Measurements from ENCODE around the gene TMEM204.

TMEM204 gene

DNA sequence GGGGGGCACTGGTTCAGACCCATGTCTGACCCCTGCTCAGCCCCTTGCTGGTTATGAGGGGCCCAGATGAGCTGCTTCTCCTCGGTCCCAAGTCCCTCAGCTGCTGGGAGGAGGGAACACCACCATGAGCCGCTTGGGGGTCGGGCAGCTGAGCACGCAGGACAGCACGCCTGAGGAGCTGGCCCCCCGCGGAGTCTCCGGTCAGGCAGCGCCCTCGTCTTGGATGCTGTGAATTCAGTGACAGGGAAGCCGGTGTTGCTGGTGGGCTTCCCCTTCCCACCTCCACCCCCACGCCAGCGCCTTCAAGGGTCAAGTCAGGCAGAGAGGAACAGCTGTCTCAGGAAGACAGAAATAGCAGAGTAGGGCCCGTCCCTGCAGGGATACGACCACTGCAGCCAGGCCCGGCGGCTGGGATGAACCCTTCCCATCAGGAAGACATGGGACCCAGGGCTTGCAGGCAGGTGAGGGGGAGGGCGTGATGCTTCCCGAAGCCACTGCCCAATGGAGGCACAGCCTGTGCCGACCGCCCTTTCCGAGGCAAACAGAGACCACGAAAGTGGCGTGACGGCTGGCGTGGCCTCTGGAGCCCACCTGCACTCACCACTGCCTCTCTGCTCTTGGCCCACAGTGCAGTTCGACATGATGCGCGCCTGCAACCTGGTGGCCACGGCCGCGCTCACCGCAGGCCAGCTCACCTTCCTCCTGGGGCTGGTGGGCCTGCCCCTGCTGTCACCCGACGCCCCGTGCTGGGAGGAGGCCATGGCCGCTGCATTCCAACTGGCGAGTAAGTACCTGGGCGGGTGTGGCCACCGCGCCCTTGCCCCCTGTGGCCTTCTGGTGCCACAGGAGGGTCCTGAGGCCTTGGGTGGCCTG is 8.1 kb downstream of the TMEM204 start:
- H3K27ac ChIP-seq = no peak overlapping the region
- TF ChIP-seq ZFX (IDR thresholded peaks at IDR 0.05; ENCODE audit: borderline replicate concordance) (no peak), CTCF (IDR thresholded peaks at IDR 0.05) (no peak)

- TF ChIP-seq ZFX (IDR thresholded peaks at IDR 0.05; ENCODE audit: borderline replicate concordance) (no peak), CTCF (IDR thresholded peaks at IDR 0.05) (no peak)
These were observed 8.7 kb downstream of the TMEM204 start for GRCh38 chr16:1542166-1542500.

DNA sequence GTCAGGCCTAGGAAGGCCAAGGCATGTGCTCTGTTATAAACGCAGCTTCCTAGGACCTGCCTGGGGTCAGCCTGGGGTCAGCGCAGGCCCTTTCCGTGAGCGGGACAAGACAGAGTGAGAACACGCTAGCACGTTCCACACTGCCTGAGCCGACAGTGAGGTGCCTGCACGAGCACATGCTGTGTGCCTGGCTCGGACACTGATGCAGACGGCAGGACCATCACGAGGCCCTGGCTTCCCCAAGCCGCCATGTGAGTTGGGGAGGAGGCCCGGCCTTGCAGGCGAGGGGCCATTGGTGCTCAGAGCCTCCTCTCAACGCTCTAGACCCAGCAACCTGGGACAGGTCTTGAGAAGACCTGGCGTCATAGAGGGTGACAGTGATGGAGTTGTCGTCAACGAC is 9.1 kb downstream of the TMEM204 start:
- TF ChIP-seq ZFX (IDR thresholded peaks at IDR 0.05; ENCODE audit: borderline replicate concordance) = no peak
- no peak overlapping the region for H3K27ac ChIP-seq

More at GRCh38 chr16:1542166-1542500, 8.7 kb downstream of the TMEM204 start:
- H3K27ac ChIP-seq = no peak overlapping the region

DNA sequence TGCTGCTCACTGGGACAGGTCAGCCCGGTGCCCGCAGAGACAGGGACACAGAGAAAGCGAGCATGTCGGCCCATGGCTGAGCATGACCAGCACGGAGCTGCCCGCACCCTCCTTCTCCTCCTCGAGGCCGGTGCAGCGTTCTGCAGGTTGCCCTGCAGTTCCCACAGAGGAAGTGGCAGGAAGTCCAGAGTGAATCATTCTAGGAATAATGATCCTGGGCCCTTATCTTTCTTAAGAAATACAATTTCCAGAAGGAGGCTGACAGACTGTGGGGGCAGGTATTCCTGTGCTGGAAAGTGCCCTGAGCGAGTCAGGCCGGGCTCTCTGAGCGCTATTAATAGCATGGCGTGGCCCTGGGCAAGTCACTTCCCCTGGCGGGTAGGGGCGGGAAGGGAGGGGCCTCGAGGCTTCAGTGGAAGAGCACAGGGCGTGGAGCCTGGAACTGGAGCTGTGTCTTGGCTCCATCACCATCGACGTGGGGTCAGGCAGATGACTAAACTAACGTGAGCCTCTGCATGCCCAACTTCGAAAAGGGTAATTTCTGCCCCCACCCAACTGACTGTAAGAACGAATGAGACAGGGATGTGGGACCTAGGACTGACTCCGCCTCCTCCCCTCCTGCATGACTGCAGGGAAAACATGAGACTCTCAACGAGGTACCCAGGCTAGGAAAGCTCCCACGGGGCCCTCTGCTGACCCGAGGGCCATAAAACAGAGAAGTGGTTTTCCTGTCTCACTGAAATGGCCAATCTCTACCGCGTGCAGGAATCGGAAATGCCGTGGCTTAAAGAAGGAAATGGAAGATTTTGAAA is 9.8 kb downstream of the TMEM204 start:
- H3K27ac ChIP-seq = no peak overlapping the region
- no peak for TF ChIP-seq ZFX (IDR thresholded peaks at IDR 0.05; ENCODE audit: borderline replicate concordance)
- no peak for TF ChIP-seq CTCF (IDR thresholded peaks at IDR 0.05)

DNA sequence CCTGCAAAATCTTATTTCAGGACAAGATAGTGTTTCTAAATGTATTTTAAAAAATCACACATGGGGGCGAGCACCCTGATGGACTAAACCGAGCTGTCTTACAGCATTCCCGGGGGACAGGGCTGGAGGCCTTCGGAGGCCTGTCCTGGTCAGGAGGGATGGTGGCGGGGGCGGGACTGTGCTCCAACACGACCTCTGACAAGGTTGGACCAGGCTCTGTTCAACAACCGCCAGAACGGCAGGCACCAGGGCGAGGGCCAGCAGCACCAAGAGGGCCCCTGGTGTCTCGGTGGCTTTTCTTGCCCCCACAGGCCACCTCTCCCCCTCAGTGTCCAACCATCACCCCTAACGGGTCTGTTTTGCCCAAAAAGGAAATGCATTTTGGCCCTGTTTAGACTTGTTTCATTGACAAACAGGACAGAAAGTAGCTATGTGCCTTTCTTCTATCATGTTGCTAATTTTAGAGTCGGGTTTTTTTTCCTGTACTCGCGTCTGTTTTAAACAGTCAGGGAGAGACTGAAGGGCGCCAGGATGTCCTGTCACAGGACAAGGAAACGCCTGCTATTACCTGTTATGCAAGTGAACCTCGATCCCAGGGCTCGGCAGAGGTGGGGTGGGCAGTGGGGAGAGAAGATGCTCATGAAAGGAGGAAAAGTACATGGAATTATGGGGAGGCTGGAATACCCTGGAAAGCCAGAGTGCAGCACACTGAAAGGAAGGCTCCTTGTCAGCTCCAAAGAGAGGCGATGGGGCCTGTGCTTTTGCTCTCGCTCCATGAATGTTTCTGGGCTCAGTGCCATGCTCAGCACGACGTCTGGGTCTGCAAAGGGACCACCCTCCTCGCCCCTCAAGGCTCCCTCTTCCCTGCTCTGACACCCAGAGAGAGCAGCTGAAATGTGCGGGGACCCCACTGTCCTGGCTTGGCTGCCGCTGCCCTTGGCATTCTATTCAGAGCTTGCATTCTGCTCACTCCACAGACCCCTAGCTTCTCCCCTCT is 11.9 kb downstream of the TMEM204 start:
- TF ChIP-seq CTCF (IDR thresholded peaks at IDR 0.05) = no peak
- no peak for TF ChIP-seq ZFX (IDR thresholded peaks at IDR 0.05; ENCODE audit: borderline replicate concordance)
- no peak overlapping the region for H3K27ac ChIP-seq

GRCh38 chr16:1546430-1546829 is 13.0 kb downstream of the TMEM204 start:
- TF ChIP-seq CTCF (IDR thresholded peaks at IDR 0.05) (no peak), ZFX (IDR thresholded peaks at IDR 0.05; ENCODE audit: borderline replicate concordance) (no peak)
- H3K27ac ChIP-seq = no peak overlapping the region

DNA sequence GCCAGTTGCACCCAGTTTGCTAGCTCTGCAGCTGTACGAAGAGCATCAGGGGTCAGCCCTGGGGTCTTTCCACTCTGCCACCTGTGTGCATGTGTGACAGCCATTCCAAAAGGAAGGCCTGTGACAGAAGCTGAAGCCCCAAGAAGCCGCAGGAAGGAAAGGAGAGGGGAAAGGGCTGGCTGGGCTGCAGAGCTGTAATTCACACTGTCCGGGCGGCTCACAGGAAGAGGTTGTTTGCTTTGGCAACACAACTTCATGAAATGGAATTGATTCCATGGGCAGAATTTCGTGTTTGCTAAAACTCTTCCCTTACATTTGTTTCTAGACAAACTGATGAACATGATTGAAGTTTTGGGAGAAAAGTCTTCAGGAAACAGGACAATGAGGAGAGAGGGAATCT is 14.8 kb downstream of the TMEM204 start:
- TF ChIP-seq CTCF (IDR thresholded peaks at IDR 0.05) (no peak), ZFX (IDR thresholded peaks at IDR 0.05; ENCODE audit: borderline replicate concordance) (no peak)
- H3K27ac ChIP-seq = no peak overlapping the region

All from 22Rv1 (cell line).